ENCODE measurements around the gene HCN2. TPM values are rescaled to one million over a fixed set of nuclear protein-coding genes. Genes with fewer than 3 reads are reported as not detected.
"Not testable (repeated sequence)": the region's sequence is repeated elsewhere in the genome, so short reads cannot be mapped to it uniquely, and the experiment has no call there.

Gene HCN2
- polyA plus RNA-seq, 4 donors = 0.27 to 0.58 (median 0.31) TPM

- no peak for DNase-seq (ENCODE audit: low read depth in 4 of 4, low spot score in 2 of 4)
Measured at GRCh38 chr19:617551-618246, 28.0 kb downstream of the HCN2 start.

- no peak for DNase-seq (ENCODE audit: low read depth in 4 of 4, low spot score in 2 of 4)
Measured at GRCh38 chr19:618247-618619, 28.6 kb downstream of the HCN2 start.

GRCh38 chr19:618674-619285, 29.1 kb downstream of the HCN2 start:
- DNase-seq (ENCODE audit: low read depth in 4 of 4, low spot score in 2 of 4) = no peak

- DNase-seq (ENCODE audit: low read depth in 4 of 4, low spot score in 2 of 4) = no peak
Measured at GRCh38 chr19:619286-620002, 29.8 kb downstream of the HCN2 start.

GRCh38 chr19:620166-620862, 30.6 kb downstream of the HCN2 start:
- DNase-seq (ENCODE audit: low read depth in 4 of 4, low spot score in 2 of 4) = no peak

GRCh38 chr19:621191-621590, 31.5 kb downstream of the HCN2 start:
- DNase-seq (ENCODE audit: low read depth in 4 of 4, low spot score in 2 of 4) = not testable (repeated sequence)

- DNase-seq (ENCODE audit: low read depth in 4 of 4, low spot score in 2 of 4) = no peak
Measured at GRCh38 chr19:621819-622218, 32.1 kb downstream of the HCN2 start.

GRCh38 chr19:622666-623065, 33.0 kb downstream of the HCN2 start:
- no peak for DNase-seq (ENCODE audit: low read depth in 4 of 4, low spot score in 2 of 4)

- no peak for DNase-seq (ENCODE audit: low read depth in 4 of 4, low spot score in 2 of 4)
Measured at GRCh38 chr19:623175-623916, 33.7 kb downstream of the HCN2 start.

- no peak for DNase-seq (ENCODE audit: low read depth in 4 of 4, low spot score in 2 of 4)
Measured at GRCh38 chr19:623974-624373, 34.3 kb downstream of the HCN2 start.

GRCh38 chr19:624433-625109, 34.9 kb downstream of the HCN2 start:
- no peak for DNase-seq (ENCODE audit: low read depth in 4 of 4, low spot score in 2 of 4)

- DNase-seq (ENCODE audit: low read depth in 4 of 4, low spot score in 2 of 4) = no peak
Measured at GRCh38 chr19:625257-625656, 35.6 kb downstream of the HCN2 start.

GRCh38 chr19:626566-626965, 36.9 kb downstream of the HCN2 start:
- not testable (repeated sequence) for DNase-seq (ENCODE audit: low read depth in 4 of 4, low spot score in 2 of 4)

- DNase-seq (ENCODE audit: low read depth in 4 of 4, low spot score in 2 of 4) = no peak
Measured at GRCh38 chr19:628168-628567, 38.5 kb downstream of the HCN2 start.

- DNase-seq (ENCODE audit: low read depth in 4 of 4, low spot score in 2 of 4) = not testable (repeated sequence)
Measured at GRCh38 chr19:629515-629914, 39.8 kb downstream of the HCN2 start.

- no peak for DNase-seq (ENCODE audit: low read depth in 4 of 4, low spot score in 2 of 4)
Measured at GRCh38 chr19:629961-630714, 40.5 kb downstream of the HCN2 start.

- DNase-seq (ENCODE audit: low read depth in 4 of 4, low spot score in 2 of 4) = no peak
Measured at GRCh38 chr19:632579-633067, 42.9 kb downstream of the HCN2 start.

GRCh38 chr19:633068-633785, 43.5 kb downstream of the HCN2 start, which contains the start of gene POLRMT:
Gene POLRMT (minus strand): TSS chr19:633537. CDS start chr19:633512, 25 bp downstream.
- DNase-seq (ENCODE audit: low read depth in 4 of 4, low spot score in 2 of 4) = peak; percentile 83 to 96 (median 95)

Data from left renal cortex interstitium (tissue), 4 donors.